H1 (cell line): ENCODE data around the gene GPR68.

Experiments used
- CEBPB ChIP-seq: IDR thresholded peaks from 2 replicates; pipeline ENCODE4 v1.6.1; 2012; ENCODE audit warnings: low read depth, low read length
- CHD2 ChIP-seq: IDR thresholded peaks from 2 replicates; pipeline ENCODE4 v1.6.1; 2012; ENCODE audit warnings: low read length, improper control_type of control experiment
- CTCF ChIP-seq, 3 experiments: IDR thresholded peaks; 1 replicate in 2 of 3; 2 replicates in 1 of 3; pipeline versions ENCODE4 v1.5.1 to v1.6.1; 2011; ENCODE audit warnings: low read length in 3 of 3, mild to moderate bottlenecking in 3 of 3, inconsistent platforms in 2 of 3, low read depth in 1 of 3, moderate library complexity in 1 of 3; ENCODE audit not compliant: insufficient read depth in 1 of 3; ENCODE audit errors: control extremely low read depth in 1 of 3
- EGR1 ChIP-seq: IDR thresholded peaks from 2 replicates; pipeline ENCODE4 v1.6.1; 2011; ENCODE audit warnings: low read depth, low read length, borderline replicate concordance
- JUN ChIP-seq: IDR thresholded peaks from 2 replicates; pipeline ENCODE4 v1.6.1; 2011; ENCODE audit warnings: low read depth, mild to moderate bottlenecking, improper control_type of control experiment, low read length
- POLR2AphosphoS5 ChIP-seq: IDR thresholded peaks from 2 replicates; pipeline ENCODE4 v1.6.1; 2011; ENCODE audit warnings: low read depth, low read length
- RFX5 ChIP-seq: IDR thresholded peaks from 2 replicates; pipeline ENCODE4 v1.6.1; 2011; ENCODE audit warnings: low read depth, low read length, improper control_type of control experiment, borderline replicate concordance
- SP2 ChIP-seq: IDR thresholded peaks from 2 replicates; pipeline ENCODE4 v1.6.1; 2012; ENCODE audit warnings: mild to moderate bottlenecking, low read length, inconsistent platforms
- YY1 ChIP-seq: IDR thresholded peaks from 2 replicates; pipeline ENCODE4 v1.6.1; 2011; ENCODE audit warnings: low read depth, mild to moderate bottlenecking, low read length
- ZNF274 ChIP-seq: IDR thresholded peaks from 2 replicates; pipeline ENCODE4 v1.7.0; 2012; ENCODE audit warnings: low read length, borderline replicate concordance; ENCODE audit errors: extremely low read depth

DNA sequence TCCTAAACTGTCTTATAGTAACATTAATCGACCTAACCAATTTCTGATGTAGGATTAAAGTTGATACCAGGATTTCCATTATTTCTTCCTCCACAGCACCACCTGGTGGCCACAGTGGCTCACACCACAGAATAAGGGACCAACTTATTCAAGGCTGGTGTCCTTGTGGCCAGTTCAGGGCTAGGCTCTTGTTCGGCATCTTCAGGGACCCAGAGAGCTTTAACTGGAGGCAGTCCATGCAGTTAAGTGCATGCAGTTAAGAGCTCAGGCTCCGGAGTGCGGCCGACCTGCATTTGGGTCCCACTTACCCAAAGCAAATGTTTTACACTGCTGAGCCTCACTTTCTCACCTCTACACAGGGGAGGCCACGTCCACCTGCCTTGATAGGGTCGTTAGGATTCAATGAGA is 42.0 kb upstream of the GPR68 start:
- TF ChIP-seq ZNF274 = no peak
- no peak for TF ChIP-seq RFX5
- peak; percentile 65 to 97 (median 96) for TF ChIP-seq CTCF (IDR thresholded peaks at IDR 0.05; ENCODE audit: control extremely low read depth in 1 of 3, insufficient read depth in 1 of 3, low read depth in 1 of 3, low read length in 3 of 3)
- TF ChIP-seq YY1 = no peak
- no peak for TF ChIP-seq JUN
- TF ChIP-seq CEBPB = no peak
- TF ChIP-seq EGR1 = no peak
- no peak for TF ChIP-seq SP2
- no peak; the same call in 1 of the 2 replicates for TF ChIP-seq POLR2AphosphoS5
- TF ChIP-seq CHD2 = no peak
